Brain microvascular endothelial cell (primary cell): ENCODE data around the gene UVSSA.
A peak's percentile ranks its signal among the peaks of the same experiment; 100 is the strongest.

Experiments used
- DNase-seq: peaks from one replicate; pipeline ENCODE4 v3.0.0-alpha.2; 2020
- H3K27ac ChIP-seq: fragments of 250-450 bp; sonication (Bioruptor Pico); 2 replicates; pipeline ENCODE4 v1.5.1; 2020; ENCODE audit warnings: mild to moderate bottlenecking, moderate library complexity
- H3K27me3 ChIP-seq: fragments of 250-450 bp; sonication (Bioruptor Pico); replicated peaks from 2 replicates; pipeline ENCODE4 v1.5.1; 2020; ENCODE audit warnings: mild to moderate bottlenecking
- H3K36me3 ChIP-seq: fragments of 250-450 bp; sonication (Bioruptor Pico); replicated peaks from 2 replicates; pipeline ENCODE4 v1.5.1; 2020; ENCODE audit warnings: mild to moderate bottlenecking
- H3K4me3 ChIP-seq: 2 replicates; pipeline ENCODE4 v1.5.1; 2011; ENCODE audit warnings: low read depth, mild to moderate bottlenecking, control low read depth, low read length, moderate library complexity
- CTCF ChIP-seq: IDR thresholded peaks from 2 replicates; pipeline ENCODE4 v1.5.1; 2011; ENCODE audit warnings: low read depth, mild to moderate bottlenecking, moderate library complexity, low read length, control low read depth, inconsistent platforms; ENCODE audit errors: missing control alignments
- in situ Hi-C: cut with HindIII; loops from 2 replicates; pipeline ENCODE4 v1.10.0; 2017; ENCODE audit warnings: low sequenced_read_pairs, low pct_ligation_motif_present

The UVSSA gene

GRCh38 chr4:1354983-1355275, 7.9 kb downstream of the UVSSA start:
- Histone ChIP-seq H3K27me3 (no peaks in the 10 kb centered on the region), H3K4me3 (no peak overlapping the region), H3K27ac (no peak overlapping the region), H3K36me3 (peaks cover 9% of the 10 kb centered on the region)
- in situ Hi-C loops, result no loop called here
- DNase-seq, result no peak
- TF ChIP-seq CTCF, result no peak

GRCh38 chr4:1355378-1355777, 8.4 kb downstream of the UVSSA start:
- no peak for DNase-seq
- no peaks in the 10 kb centered on the region for H3K27me3 ChIP-seq
- in situ Hi-C loops, result no loop called here
- peaks cover 9% of the 10 kb centered on the region for H3K36me3 ChIP-seq
- no peak overlapping the region for H3K27ac ChIP-seq
- no peak overlapping the region for H3K4me3 ChIP-seq
- TF ChIP-seq CTCF, result no peak

- no peak overlapping the region for H3K27ac ChIP-seq
- peaks cover 9% of the 10 kb centered on the region for H3K36me3 ChIP-seq
- peak; percentile 96 for TF ChIP-seq CTCF
- H3K27me3 ChIP-seq, result no peaks in the 10 kb centered on the region
- in situ Hi-C loops, result no loop called here
- DNase-seq, result peak; percentile 41
- H3K4me3 ChIP-seq, result no peak overlapping the region
These were observed 9.4 kb downstream of the UVSSA start for GRCh38 chr4:1356181-1356998.

- Histone ChIP-seq H3K4me3 (no peak overlapping the region), H3K27ac (no peak overlapping the region), H3K27me3 (no peaks in the 10 kb centered on the region), H3K36me3 (peaks cover 9% of the 10 kb centered on the region)
- no peak for TF ChIP-seq CTCF
- no peak for DNase-seq
- in situ Hi-C loops, result no loop called here
These were observed 10.6 kb downstream of the UVSSA start for GRCh38 chr4:1357356-1358248.

GRCh38 chr4:1358421-1359143, 11.6 kb downstream of the UVSSA start:
- in situ Hi-C loops, result no loop called here
- no peak for DNase-seq
- no peak overlapping the region for H3K4me3 ChIP-seq
- no peaks in the 10 kb centered on the region for H3K27me3 ChIP-seq
- H3K27ac ChIP-seq, result no peak overlapping the region
- TF ChIP-seq CTCF, result no peak
- H3K36me3 ChIP-seq, result peaks cover 6% of the 10 kb centered on the region
